Measurements from ENCODE around the gene FLRT1.
"Not testable (repeated sequence)": the region's sequence is repeated elsewhere in the genome, so short reads cannot be mapped to it uniquely, and the experiment has no call there.

FLRT1 gene

DNA sequence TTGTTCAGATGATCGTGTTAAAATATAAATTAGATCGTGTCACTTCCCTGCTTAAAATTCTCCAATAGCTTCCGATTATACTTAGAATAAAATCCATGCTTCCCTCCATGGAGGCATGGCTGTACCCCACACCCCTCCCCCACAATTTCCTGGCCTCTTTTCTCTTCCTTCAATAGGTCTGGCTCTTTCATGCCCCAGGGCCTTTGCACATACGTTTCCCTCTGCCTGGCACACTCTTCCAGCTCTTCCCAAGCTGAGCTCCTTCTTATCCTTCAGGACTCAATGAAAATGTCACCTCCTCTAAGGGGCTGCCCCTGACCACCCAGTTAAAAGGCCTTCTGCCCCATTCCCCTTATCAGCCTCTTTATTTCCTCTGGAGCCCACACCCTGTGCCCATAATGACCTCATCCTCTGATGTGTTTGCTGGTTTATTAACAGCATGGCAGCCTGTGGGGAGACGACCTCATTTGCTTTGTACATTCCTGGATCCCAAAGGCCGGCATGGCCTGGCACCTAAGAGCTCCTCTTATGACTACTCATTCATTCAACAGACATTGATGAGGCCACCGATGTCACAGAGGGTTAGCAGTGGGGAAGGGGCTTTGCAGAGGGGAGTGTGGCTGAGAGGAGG lies 9.0 kb upstream of the FLRT1 start:
- no peak for DNase-seq

- no peak for DNase-seq
These were observed 7.9 kb upstream of the FLRT1 start for GRCh38 chr11:64027651-64028397.

- DNase-seq = peak in 1 of 2 donors; percentile 27
These were observed 7.2 kb upstream of the FLRT1 start for GRCh38 chr11:64028398-64029115.

- no peak for DNase-seq
These were observed 6.0 kb upstream of the FLRT1 start for GRCh38 chr11:64029773-64030172.

- DNase-seq = no peak
These were observed 4.7 kb upstream of the FLRT1 start for GRCh38 chr11:64031001-64031400.

DNA sequence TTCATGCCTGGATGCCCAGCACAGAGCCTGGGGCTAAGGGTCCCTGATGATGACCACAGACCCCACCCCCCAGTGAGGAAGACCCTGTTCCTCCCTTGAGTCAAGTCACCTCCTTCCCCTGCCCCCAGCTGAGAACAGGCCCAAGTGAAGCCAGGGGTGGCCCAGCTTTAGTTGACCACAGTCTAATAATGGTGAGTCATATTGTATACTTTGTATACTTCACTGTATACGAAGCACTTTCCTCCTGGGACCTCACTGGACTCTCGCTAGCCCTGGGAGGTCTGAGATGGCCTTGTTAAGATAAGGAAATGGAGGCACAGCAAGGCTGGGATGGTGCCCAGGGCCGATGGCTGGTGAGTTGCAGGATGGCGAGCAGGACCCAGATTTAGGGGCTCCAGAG lies 3.7 kb upstream of the FLRT1 start:
- DNase-seq = no peak

DNA sequence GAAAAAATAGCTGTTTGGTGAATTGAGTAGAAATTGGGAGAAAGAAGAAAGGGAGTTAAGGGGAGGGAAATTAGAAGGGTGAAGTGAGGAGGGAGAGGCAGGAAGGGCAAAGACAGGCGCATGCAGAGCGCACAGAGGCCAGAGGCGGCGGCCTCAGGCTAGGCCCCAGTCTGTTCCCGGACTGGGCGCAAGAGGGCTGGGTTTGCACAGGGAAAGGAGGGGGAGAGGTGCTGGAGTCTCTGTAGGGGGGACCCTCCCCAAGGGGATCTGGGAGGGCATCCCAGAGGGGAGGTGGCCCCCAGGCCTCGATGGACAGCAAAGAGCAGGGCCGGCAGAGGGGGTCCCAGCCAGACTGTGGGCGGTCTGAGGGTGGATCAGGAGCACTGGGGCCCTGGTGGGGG lies 1.3 kb upstream of the FLRT1 start:
- no peak for DNase-seq

GRCh38 chr11:64035081-64035524 lies 628 bp upstream of the FLRT1 start:
- no peak for DNase-seq

DNA sequence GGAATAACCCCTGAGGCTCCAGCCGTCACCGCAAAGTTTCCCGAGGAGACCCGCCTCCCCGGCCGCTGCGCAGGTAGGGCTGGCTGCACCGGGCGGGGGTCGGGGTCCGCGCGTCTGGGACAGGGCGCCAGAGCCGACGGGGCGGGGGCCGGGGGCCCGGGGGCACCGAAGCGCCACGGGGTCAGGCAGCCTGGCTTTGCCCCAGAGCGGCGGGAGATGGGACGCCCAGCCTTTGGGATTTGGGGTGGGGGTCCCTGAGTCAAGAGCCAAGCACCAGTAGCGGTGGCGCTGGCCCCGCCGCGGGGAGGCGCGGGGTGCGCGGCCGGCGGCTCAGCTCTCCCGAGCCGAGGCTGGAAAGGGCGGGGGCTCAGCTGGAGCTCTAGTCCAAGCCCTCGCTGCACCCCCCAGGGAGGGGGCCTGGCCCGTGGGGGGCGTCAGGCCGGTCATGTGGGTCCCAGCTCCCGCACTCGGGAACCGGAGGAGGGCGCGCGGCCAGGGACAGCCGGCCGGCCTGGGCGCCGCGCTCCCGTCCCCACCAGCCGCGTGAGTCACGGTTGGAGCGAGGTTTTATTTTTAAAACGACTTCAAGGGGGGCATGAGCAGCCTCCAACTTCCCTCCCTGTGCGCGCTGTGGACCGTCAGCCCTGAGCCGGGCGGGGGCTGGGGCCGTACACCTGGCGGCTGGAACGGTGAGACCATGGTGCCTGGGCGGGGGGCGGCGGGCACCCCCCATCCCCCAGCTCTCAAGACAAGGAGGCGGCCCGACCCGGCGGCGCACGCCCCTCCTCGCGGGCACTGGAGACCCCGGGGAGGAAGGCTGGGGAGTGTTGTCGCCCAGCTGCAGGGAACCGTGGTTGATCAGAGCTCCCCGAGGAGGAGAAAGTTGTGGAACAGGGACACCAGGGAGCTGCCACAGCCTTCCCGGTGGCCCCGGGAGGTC lies 626 bp downstream of the FLRT1 start:
- DNase-seq = peak in 1 of 2 donors; percentile 18

DNA sequence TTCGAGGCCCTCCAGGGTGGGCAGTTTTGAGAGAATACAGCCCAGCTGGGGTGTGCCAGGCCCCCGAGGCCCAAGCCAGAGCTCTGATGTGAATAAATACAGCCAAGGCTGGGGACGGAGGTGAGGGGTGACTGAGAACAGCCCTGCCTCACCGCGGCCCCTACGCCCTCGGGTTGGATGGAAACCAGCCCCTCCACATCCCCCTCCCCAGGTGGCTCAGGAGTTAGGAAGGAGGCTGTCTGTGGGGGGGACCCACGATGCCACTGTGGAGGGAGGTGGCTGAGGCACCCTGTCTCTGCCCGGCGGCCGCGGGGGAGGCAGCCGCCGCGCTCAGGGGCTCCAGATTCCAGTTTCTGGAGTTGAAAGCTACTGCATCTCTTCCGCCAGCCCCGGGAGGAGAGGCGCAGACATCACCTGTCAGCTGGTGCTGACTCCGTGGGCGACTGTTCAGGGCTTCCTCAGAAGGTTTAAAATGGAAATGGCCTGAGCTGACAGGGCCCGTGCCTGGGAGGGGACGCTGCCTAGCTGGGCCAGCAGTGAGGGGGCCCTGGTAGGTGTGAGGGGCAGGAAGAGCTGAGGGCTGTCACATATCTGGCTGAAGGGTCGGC lies 1.4 kb downstream of the FLRT1 start:
- peak in 1 of 2 donors; percentile 15 for DNase-seq

DNA sequence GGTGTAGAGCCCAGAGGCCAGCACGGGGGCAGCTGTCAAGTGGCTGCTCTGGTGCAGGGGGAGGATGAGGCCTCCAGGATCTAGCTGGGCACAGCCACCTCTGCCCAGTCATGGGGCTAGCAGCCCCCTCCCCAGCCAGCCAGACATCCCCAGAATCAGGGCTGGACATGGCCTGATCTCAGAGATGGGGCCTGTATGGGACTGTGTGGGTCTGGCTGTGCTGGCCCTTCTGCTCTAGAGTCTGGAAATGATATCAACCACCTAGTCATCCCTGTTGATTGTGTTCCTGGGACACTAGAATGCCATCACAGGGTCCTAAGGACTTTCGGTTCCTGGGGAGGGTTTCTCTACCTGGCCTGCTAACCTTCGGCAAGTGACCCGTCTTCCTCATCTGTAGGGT lies 2.8 kb downstream of the FLRT1 start:
- no peak for DNase-seq

GRCh38 chr11:64039012-64039665 lies 3.4 kb downstream of the FLRT1 start:
- DNase-seq = no peak

DNA sequence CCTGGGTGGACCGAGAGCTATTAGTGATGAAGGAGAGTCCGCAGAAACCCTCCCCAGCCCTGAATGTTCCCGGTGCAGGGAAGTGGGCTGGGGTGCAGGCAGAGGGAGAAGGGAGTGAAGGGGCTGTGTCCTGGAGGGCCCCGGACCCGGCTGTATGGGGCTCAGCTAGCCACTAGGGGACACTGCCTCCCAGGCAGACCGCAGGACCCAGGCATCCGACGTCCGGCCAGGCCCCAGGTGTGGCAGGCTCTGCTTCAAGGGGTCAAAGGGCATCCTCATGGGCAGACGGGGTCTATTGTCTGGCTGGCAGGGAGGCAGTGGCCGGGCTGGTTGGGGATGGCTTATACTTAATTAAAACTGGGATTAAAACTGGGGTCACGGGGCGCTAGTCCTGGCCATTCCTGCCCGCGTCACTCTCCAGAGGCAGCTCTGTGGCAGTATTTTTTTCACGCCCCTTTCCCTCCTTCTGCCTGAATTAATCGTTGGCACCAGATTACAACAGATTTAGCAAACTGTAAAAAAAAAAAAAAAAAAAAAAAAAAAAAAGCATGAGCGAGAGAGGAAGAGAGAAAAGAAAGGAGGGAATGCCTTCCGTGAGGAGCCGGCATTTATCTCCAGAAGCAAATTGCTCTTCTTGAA lies 5.1 kb downstream of the FLRT1 start:
- DNase-seq = no peak

DNA sequence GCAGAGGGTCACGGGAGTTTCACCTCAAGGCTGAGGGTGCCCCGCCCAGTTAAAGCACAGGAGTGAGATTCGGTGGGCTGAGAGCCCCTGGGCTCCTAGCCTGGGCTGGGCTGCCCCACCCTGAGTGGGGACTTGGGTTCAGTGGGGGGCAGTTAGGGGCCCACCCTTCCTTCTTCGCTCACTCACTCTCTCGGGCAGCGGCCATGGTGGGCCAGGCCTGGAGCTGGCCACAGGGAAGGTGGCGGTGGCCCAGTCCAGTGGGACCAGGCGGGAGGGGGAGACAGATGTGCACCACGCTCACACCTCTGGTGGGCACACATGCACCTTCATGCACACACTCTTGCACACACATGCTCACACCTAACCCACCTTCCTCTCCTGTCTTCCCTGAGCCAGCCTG lies 6.1 kb downstream of the FLRT1 start:
- DNase-seq = no peak

DNA sequence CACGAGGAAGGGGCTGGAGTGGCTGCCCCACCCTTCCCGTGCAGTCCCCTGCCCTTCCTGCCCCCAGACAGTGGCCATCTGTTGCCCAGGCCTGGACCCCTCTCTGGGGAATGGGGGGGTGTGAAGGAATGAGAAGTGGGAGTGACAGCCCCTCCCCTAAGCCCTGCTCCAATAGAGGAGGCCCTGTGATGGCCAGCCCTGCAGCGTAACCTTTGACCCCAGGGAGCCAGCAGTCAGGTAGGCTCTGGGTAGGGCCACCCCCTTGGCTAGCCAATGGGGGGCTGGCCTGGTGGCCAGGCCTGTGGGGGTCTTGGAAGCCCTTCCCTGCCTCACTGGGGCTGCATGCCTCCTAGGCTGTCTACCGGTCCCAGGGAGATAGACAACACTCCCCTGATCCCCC lies 6.6 kb downstream of the FLRT1 start:
- DNase-seq = no peak

GRCh38 chr11:64043545-64043944 lies 7.8 kb downstream of the FLRT1 start:
- no peak for DNase-seq

GRCh38 chr11:64044730-64045393 lies 9.1 kb downstream of the FLRT1 start:
- no peak for DNase-seq

GRCh38 chr11:64045700-64046099 lies 10.0 kb downstream of the FLRT1 start:
- DNase-seq = no peak

GRCh38 chr11:64047373-64047772 lies 11.6 kb downstream of the FLRT1 start:
- DNase-seq = not testable (repeated sequence)

DNA sequence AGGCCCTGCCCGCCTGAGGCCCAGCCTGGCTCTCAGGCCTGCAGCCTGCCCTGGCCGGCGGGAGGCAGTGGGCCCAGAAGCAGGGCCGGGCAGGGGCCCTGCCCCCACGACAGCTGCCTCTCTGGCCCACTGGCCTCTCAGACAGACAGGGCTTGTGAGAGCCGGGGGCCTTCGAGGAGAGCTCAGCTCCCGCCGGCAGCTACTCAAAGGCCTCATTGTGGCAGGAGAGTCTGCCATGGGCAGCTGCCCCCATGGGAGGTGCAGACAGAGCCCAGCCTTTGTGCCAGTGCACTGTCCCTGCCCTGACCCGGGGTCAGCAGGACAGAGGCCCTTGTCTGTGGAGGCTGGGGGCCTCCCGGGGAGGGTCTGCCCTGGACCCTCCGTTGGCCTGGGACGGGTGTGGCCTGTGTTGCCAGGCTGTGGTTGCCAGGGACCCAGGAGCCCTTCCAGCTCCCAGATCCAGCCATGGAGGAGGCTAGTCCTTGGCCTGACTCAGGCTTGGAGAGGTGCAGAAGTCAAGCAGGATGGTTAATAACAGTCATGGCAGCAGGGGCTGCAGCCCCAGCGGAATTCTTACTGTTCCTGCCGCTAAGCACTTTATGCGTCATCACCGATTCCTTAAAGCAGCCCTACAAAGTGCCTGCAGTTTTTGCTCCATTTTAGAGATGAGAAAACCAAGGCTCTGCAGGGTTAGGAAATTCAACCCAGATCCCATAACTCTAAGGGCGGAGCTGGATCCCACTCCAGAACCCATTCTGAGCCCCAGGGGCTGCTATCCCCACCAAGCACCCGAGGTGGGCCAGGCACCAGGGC lies 12.5 kb downstream of the FLRT1 start:
- no peak for DNase-seq
